ENCODE data around the gene BRAP.

GRCh38 chr12:111715279-111715678, 29.5 kb upstream of the BRAP start:
- TF ChIP-seq, protein P1, sequence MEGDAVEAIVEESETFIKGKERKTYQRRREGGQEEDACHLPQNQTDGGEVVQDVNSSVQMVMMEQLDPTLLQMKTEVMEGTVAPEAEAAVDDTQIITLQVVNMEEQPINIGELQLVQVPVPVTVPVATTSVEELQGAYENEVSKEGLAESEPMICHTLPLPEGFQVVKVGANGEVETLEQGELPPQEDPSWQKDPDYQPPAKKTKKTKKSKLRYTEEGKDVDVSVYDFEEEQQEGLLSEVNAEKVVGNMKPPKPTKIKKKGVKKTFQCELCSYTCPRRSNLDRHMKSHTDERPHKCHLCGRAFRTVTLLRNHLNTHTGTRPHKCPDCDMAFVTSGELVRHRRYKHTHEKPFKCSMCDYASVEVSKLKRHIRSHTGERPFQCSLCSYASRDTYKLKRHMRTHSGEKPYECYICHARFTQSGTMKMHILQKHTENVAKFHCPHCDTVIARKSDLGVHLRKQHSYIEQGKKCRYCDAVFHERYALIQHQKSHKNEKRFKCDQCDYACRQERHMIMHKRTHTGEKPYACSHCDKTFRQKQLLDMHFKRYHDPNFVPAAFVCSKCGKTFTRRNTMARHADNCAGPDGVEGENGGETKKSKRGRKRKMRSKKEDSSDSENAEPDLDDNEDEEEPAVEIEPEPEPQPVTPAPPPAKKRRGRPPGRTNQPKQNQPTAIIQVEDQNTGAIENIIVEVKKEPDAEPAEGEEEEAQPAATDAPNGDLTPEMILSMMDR (IDR thresholded peaks at IDR 0.05): no peak
- no peak for TF ChIP-seq ZFX (IDR thresholded peaks at IDR 0.05; ENCODE audit: borderline replicate concordance)

Data from 22Rv1 (cell line).